Measurements from ENCODE around the gene CERS4.
A peak's percentile ranks its signal among the peaks of the same experiment; 100 is the strongest.

CERS4 gene

GRCh38 chr19:8252922-8253589, 43.9 kb downstream of the CERS4 start:
- no peak overlapping the region for H3K27ac ChIP-seq (ENCODE audit: insufficient read depth in 1 of 2, low read depth in 1 of 2, low read length in 2 of 2, poor library complexity in 1 of 2, severe bottlenecking in 2 of 2)
- H3K9me3 ChIP-seq (ENCODE audit: control extremely low read depth in 1 of 5, control insufficient read depth in 4 of 5, insufficient read depth in 2 of 5, low read depth in 1 of 5, low read length in 4 of 5) = no peaks in the 10 kb centered on the region
- no peaks in the 10 kb centered on the region for H3K4me1 ChIP-seq (ENCODE audit: control extremely low read depth in 1 of 4, control insufficient read depth in 4 of 4, insufficient read depth in 4 of 4, low read length in 3 of 4)
- ChIA-PET CTCF (interaction anchor here (0.6 to 2.7 kb wide), 11 partner anchors 9 to 309 kb away, joined by 3 to 11 read pairs (median 4); partner anchors contain the start of gene TIMM44), POLR2A (no interaction called here)
- H3K4me3 ChIP-seq (ENCODE audit: control insufficient read depth in 1 of 7, extremely low read depth in 1 of 7, insufficient read depth in 4 of 7, low read depth in 2 of 7, low read length in 6 of 7) = no peak overlapping the region
- WGBS (ENCODE audit: insufficient coverage) = 64% methylated on average over 7 of the region's 13 CpGs
- H3K27me3 ChIP-seq (replicated peaks in 2 of 5; ENCODE audit: control insufficient read depth in 4 of 5, insufficient read depth in 5 of 5, low read length in 4 of 5) = no peaks in the 10 kb centered on the region
- H3K36me3 ChIP-seq (ENCODE audit: control insufficient read depth in 4 of 4, insufficient read depth in 4 of 4, low read length in 3 of 4) = peaks cover 2 to 39% (median 11%) of the 10 kb centered on the region in 4 experiments
- peak; percentile 77 to 89 (median 84) for DNase-seq

DNA sequence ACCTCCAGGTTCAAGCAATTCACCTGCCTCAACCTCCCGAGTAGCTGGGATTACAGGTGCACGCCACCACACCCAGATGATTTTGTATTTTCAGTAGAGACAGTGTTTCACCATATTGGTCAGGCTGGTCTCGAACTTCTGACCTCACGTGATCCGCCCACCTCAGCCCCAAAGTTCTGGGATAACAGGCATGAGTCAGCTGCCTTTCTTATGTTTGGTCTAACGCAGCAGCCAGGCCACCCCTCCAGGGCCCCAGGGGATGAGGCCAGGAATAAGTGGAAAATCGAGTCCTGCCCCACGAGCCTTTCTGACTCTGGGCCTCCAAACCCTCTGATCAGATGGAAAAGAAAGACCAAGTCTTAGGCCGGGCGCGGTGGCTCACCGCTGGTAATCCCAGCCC, 44.5 kb downstream of the CERS4 start:
- POLR2A ChIA-PET = interaction anchor here (0.7 kb wide), 1 partner anchor 192 kb away, joined by 3 read pairs; no protein-coding TSS in a partner anchor

DNA sequence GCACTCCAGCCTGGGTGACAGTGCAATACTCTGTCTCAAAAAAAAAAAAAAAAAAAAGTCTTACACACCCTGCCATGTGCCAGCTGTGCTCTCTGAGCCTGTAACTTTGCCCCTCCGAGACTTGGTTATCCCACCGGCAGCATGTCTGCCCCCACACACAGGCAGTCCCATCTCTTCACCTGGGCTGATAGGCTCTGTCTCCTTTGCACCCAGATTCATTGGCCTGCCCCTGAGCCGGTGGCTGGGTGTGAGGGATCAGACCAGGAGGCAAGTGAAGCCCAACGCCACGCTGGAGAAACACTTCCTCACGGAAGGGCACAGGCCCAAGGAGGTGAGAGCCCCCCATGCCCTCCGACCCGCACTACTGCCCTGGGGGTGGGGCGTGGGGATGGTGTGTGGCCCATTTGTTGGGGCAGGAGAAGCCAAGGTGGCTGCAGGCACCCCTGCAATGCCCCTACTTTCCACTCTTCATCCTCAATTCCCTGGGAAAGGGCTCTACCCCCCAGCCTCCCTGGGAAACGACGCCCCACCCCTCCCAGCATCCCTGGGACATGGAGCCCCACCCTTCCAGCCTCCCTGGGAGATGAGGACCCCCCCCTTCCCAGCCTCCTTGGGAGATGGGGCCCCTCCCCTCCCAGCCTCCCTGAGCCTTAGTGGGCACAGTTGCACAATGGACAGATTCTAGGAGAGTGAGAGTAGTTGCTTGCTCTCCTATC, 45.3 kb downstream of the CERS4 start:
- no peaks in the 10 kb centered on the region for H3K9me3 ChIP-seq (ENCODE audit: control extremely low read depth in 1 of 5, control insufficient read depth in 4 of 5, insufficient read depth in 2 of 5, low read depth in 1 of 5, low read length in 4 of 5)
- WGBS (ENCODE audit: insufficient coverage) = 96% methylated on average over 6 of the region's 11 CpGs
- CTCF ChIA-PET = interaction anchor here (0.8 to 2.5 kb wide), 4 partner anchors 15 to 284 kb away, joined by 4 to 11 read pairs (median 4); no protein-coding TSS in a partner anchor

More for the DNA sequence above, 44.5 kb downstream of the CERS4 start:
- CTCF ChIA-PET = interaction anchor here (0.6 to 1.3 kb wide), 7 partner anchors 9 to 301 kb away, joined by 3 to 5 read pairs (median 4); no protein-coding TSS in a partner anchor
- 97% methylated on average over 10 of the region's 12 CpGs for WGBS (ENCODE audit: insufficient coverage)
- H3K4me1 ChIP-seq (ENCODE audit: control extremely low read depth in 1 of 4, control insufficient read depth in 4 of 4, insufficient read depth in 4 of 4, low read length in 3 of 4) = no peaks in the 10 kb centered on the region
- no peaks in the 10 kb centered on the region for H3K9me3 ChIP-seq (ENCODE audit: control extremely low read depth in 1 of 5, control insufficient read depth in 4 of 5, insufficient read depth in 2 of 5, low read depth in 1 of 5, low read length in 4 of 5)
- no peak for DNase-seq
- H3K4me3 ChIP-seq (ENCODE audit: control insufficient read depth in 1 of 7, extremely low read depth in 1 of 7, insufficient read depth in 4 of 7, low read depth in 2 of 7, low read length in 6 of 7) = no peak overlapping the region
- peaks cover 2 to 40% (median 11%) of the 10 kb centered on the region in 4 experiments for H3K36me3 ChIP-seq (ENCODE audit: control insufficient read depth in 4 of 4, insufficient read depth in 4 of 4, low read length in 3 of 4)
- no peak overlapping the region for H3K27ac ChIP-seq (ENCODE audit: insufficient read depth in 1 of 2, low read depth in 1 of 2, low read length in 2 of 2, poor library complexity in 1 of 2, severe bottlenecking in 2 of 2)
- no peaks in the 10 kb centered on the region for H3K27me3 ChIP-seq (replicated peaks in 2 of 5; ENCODE audit: control insufficient read depth in 4 of 5, insufficient read depth in 5 of 5, low read length in 4 of 5)

GRCh38 chr19:8255426-8256125, 46.4 kb downstream of the CERS4 start:
- Histone ChIP-seq H3K4me3 (ENCODE audit: control insufficient read depth in 1 of 7, extremely low read depth in 1 of 7, insufficient read depth in 4 of 7, low read depth in 2 of 7, low read length in 6 of 7) (no peak overlapping the region), H3K9me3 (ENCODE audit: control extremely low read depth in 1 of 5, control insufficient read depth in 4 of 5, insufficient read depth in 2 of 5, low read depth in 1 of 5, low read length in 4 of 5) (no peaks in the 10 kb centered on the region), H3K36me3 (ENCODE audit: control insufficient read depth in 4 of 4, insufficient read depth in 4 of 4, low read length in 3 of 4) (peaks cover 2 to 50% (median 11%) of the 10 kb centered on the region in 4 experiments), H3K27me3 (replicated peaks in 2 of 5; ENCODE audit: control insufficient read depth in 4 of 5, insufficient read depth in 5 of 5, low read length in 4 of 5) (no peaks in the 10 kb centered on the region), H3K4me1 (ENCODE audit: control extremely low read depth in 1 of 4, control insufficient read depth in 4 of 4, insufficient read depth in 4 of 4, low read length in 3 of 4) (no peaks in the 10 kb centered on the region), H3K27ac (ENCODE audit: insufficient read depth in 1 of 2, low read depth in 1 of 2, low read length in 2 of 2, poor library complexity in 1 of 2, severe bottlenecking in 2 of 2) (no peak overlapping the region)
- ChIA-PET CTCF (interaction anchor here (0.7 to 2.5 kb wide), 4 partner anchors 10 to 102 kb away, joined by 3 to 11 read pairs (median 4); no protein-coding TSS in a partner anchor), POLR2A (interaction anchor here (0.7 kb wide), 1 partner anchor 266 kb away, joined by 3 read pairs; no protein-coding TSS in a partner anchor)
- DNase-seq = no peak
- WGBS (ENCODE audit: insufficient coverage) = 96% methylated on average over 13 of the region's 18 CpGs

More for the DNA sequence above, 45.3 kb downstream of the CERS4 start:
- Histone ChIP-seq H3K36me3 (ENCODE audit: control insufficient read depth in 4 of 4, insufficient read depth in 4 of 4, low read length in 3 of 4) (peaks cover 2 to 46% (median 11%) of the 10 kb centered on the region in 4 experiments), H3K27me3 (replicated peaks in 2 of 5; ENCODE audit: control insufficient read depth in 4 of 5, insufficient read depth in 5 of 5, low read length in 4 of 5) (no peaks in the 10 kb centered on the region), H3K27ac (ENCODE audit: insufficient read depth in 1 of 2, low read depth in 1 of 2, low read length in 2 of 2, poor library complexity in 1 of 2, severe bottlenecking in 2 of 2) (no peak overlapping the region), H3K4me3 (ENCODE audit: control insufficient read depth in 1 of 7, extremely low read depth in 1 of 7, insufficient read depth in 4 of 7, low read depth in 2 of 7, low read length in 6 of 7) (no peak overlapping the region), H3K4me1 (ENCODE audit: control extremely low read depth in 1 of 4, control insufficient read depth in 4 of 4, insufficient read depth in 4 of 4, low read length in 3 of 4) (no peaks in the 10 kb centered on the region)
- POLR2A ChIA-PET = interaction anchor here (0.7 kb wide), 1 partner anchor 191 kb away, joined by 3 read pairs; no protein-coding TSS in a partner anchor
- no peak for DNase-seq

DNA sequence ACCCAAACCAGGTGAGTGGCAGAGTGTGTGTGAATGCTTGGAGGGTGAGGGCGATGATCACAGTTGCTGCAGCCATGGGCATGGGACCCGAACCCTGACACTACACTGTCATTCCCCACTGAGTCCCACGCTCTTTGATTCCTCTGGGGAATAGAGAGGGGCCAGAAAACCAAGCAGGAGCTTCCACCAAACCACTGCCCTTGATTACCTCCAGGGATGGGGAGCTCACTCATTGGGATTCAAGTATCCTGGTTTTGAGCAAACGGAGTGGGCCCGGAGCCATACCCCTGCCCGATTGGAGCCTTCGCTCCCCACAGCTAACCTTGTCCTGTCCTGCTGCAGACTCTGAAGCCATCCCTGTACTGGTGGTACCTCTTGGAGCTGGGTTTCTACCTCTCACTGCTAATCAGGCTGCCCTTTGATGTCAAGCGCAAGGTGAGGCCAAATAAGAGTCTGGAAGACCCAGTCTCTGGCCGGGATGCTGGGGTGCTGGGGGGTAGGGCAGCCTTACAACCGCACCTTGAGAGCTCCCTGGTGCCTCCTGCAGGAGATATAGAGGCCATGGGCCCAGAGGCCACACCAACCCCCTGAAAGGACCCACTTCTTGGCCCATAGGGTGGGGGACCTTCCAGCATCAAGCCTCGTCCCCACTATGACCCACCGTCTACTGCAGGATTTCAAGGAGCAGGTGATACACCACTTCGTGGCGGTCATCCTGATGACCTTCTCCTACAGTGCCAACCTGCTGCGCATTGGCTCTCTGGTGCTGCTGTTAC, 47.3 kb downstream of the CERS4 start:
- DNase-seq = no peak
- CTCF ChIA-PET = interaction anchor here (1.0 to 2.5 kb wide), 3 partner anchors 98 to 341 kb away, joined by 3 to 11 read pairs (median 3); no protein-coding TSS in a partner anchor
- Histone ChIP-seq H3K9me3 (ENCODE audit: control extremely low read depth in 1 of 5, control insufficient read depth in 4 of 5, insufficient read depth in 2 of 5, low read depth in 1 of 5, low read length in 4 of 5) (no peaks in the 10 kb centered on the region), H3K27me3 (replicated peaks in 2 of 5; ENCODE audit: control insufficient read depth in 4 of 5, insufficient read depth in 5 of 5, low read length in 4 of 5) (no peaks in the 10 kb centered on the region), H3K27ac (ENCODE audit: insufficient read depth in 1 of 2, low read depth in 1 of 2, low read length in 2 of 2, poor library complexity in 1 of 2, severe bottlenecking in 2 of 2) (no peak overlapping the region), H3K4me3 (ENCODE audit: control insufficient read depth in 1 of 7, extremely low read depth in 1 of 7, insufficient read depth in 4 of 7, low read depth in 2 of 7, low read length in 6 of 7) (no peak overlapping the region), H3K4me1 (ENCODE audit: control extremely low read depth in 1 of 4, control insufficient read depth in 4 of 4, insufficient read depth in 4 of 4, low read length in 3 of 4) (peaks cover 0 to 3% (median 1%) of the 10 kb centered on the region in 4 experiments), H3K36me3 (ENCODE audit: control insufficient read depth in 4 of 4, insufficient read depth in 4 of 4, low read length in 3 of 4) (peaks cover 2 to 54% (median 11%) of the 10 kb centered on the region in 4 experiments)
- POLR2A ChIA-PET = no interaction called here
- WGBS (ENCODE audit: insufficient coverage) = 98% methylated on average over 13 of the region's 15 CpGs

DNA sequence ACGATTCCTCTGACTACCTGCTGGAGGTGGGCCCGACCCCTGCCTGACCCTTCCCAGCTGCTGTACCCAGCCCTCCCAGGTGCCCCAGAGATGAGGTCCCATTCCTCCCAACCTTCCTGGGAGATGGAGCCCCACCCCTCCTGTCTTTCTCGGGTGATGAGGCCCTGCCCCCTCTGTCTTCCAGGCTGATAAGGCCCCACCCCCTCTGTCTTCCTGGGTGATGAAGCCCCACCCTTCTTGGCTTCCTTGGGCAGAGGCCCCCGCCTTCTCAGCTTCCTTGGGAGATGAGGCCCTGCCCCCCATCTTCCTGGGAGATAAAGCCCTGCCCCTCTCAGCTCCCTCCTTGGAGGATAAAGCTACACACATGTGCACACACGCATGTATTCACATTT, 47.9 kb downstream of the CERS4 start:
- Histone ChIP-seq H3K4me3 (ENCODE audit: control insufficient read depth in 1 of 7, extremely low read depth in 1 of 7, insufficient read depth in 4 of 7, low read depth in 2 of 7, low read length in 6 of 7) (no peak overlapping the region), H3K9me3 (ENCODE audit: control extremely low read depth in 1 of 5, control insufficient read depth in 4 of 5, insufficient read depth in 2 of 5, low read depth in 1 of 5, low read length in 4 of 5) (no peaks in the 10 kb centered on the region), H3K4me1 (ENCODE audit: control extremely low read depth in 1 of 4, control insufficient read depth in 4 of 4, insufficient read depth in 4 of 4, low read length in 3 of 4) (peaks cover 0 to 3% (median 1%) of the 10 kb centered on the region in 4 experiments), H3K27me3 (replicated peaks in 2 of 5; ENCODE audit: control insufficient read depth in 4 of 5, insufficient read depth in 5 of 5, low read length in 4 of 5) (no peaks in the 10 kb centered on the region), H3K27ac (ENCODE audit: insufficient read depth in 1 of 2, low read depth in 1 of 2, low read length in 2 of 2, poor library complexity in 1 of 2, severe bottlenecking in 2 of 2) (no peak overlapping the region), H3K36me3 (ENCODE audit: control insufficient read depth in 4 of 4, insufficient read depth in 4 of 4, low read length in 3 of 4) (peaks cover 2 to 59% (median 11%) of the 10 kb centered on the region in 4 experiments)
- ChIA-PET CTCF (interaction anchor here (0.9 to 2.5 kb wide), 4 partner anchors 99 to 341 kb away, joined by 3 to 11 read pairs (median 3); no protein-coding TSS in a partner anchor), POLR2A (no interaction called here)
- 76% methylated on average over 3 of the region's 5 CpGs for WGBS (ENCODE audit: insufficient coverage)
- no peak for DNase-seq
